ENCODE results near the gene SPRED2.

GRCh38 chr2:65430603-65431420, 1.6 kb downstream of the SPRED2 start:
- TF ChIP-seq CTCF (IDR thresholded peaks at IDR 0.05): peak in 1 of 6 experiments; percentile 22
- peak in 1 of 4 donors; percentile 36 for TF ChIP-seq POLR2A (IDR thresholded peaks at IDR 0.05)

Data from esophagus squamous epithelium (tissue), 4 donors.